ENCODE measurements around the gene CYP2A6.
"Not testable (repeated sequence)": the region's sequence is repeated elsewhere in the genome, so short reads cannot be mapped to it uniquely, and the experiment has no call there.

CYP2A6 gene

DNA sequence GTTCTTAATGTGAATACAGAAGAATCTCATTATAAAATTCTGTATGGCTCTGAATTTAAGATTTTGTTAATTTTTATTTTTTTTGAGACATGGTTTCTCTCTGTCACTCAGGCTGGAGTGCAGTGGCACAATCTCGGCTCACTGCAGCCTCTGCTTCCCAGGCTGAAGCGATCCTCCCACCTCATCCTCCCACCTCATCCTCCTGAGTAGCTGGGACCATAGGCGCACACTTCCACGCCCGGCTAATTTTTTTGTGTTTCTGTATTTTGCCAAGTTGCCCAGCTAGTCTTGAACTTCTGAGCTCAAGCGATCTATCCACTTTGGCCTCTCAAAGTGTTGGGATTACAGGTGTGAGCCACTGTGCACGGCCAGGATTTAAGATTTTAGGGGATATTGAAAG lies 17.5 kb upstream of the CYP2A6 start:
- Mint-ChIP-seq H3K36me3 (ENCODE audit: low read depth) (no peaks in the 10 kb centered on the region), H3K27me3 (peaks cover 9% of the 10 kb centered on the region), H3K27ac (no peak overlapping the region), H3K4me1 (ENCODE audit: low read depth) (no peaks in the 10 kb centered on the region), H3K4me3 (no peak overlapping the region), H3K9me3 (no peaks in the 10 kb centered on the region)
- DNase-seq: no peak

DNA sequence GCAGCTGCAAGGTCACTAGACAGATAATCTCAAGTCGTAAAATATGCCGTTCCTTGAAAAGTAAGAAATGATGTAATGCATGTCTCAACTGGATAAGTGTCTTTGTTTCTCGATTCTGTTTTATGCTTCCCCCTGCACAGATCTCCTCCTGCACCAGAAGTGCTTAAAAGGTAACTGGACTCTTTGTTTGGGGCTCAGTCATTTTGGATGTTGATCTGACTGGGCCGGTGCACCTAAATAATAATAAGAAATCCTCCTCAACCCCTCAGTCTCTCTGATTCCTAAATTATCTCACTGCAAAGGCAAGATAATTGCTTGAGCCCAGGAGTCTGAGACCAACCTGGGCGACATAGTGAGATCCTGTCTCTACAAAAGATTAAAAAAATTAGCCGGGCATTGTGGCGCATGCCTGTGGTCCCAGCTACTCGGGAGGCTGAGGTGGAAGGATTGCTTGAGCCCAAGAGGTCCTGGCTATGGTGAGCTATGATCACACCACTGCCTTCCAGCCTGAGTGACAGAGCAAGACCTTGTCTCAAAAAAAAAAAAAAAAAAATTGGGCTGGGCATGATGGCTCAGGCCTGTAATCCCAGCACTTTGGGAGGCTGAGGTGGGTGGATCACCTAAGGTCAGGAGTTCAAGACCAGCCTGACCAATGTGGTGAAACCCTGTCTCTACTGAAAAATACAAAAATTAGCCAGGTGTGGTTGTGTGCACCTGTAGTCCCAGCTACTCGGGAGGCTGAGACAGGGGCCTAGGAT lies 14.7 kb upstream of the CYP2A6 start:
- not testable (repeated sequence) for H3K27ac Mint-ChIP-seq; H3K9me3 Mint-ChIP-seq; H3K4me1 Mint-ChIP-seq (ENCODE audit: low read depth); H3K36me3 Mint-ChIP-seq (ENCODE audit: low read depth); H3K4me3 Mint-ChIP-seq; DNase-seq
- peaks cover 12% of the 10 kb centered on the region for H3K27me3 Mint-ChIP-seq

DNA sequence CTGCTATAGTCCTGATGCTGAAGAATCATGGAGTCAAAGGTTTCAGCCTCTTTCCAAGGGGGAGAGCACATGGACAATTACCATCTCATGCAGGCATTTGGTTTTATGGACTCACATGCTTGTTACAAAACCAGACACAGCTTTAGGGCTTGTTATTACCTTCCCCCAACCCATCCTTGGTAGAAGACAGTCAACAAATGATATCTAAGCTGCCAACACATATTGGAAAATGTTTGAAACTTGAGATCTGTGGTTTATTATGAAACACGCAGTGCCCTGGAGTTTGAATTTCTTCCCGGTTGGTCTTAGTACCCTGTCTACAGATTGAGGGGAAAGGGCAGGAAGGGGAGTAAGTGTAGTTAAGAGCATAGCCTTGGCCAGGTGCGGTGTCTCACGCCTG lies 12.5 kb upstream of the CYP2A6 start:
- no peak for DNase-seq
- H3K27me3 Mint-ChIP-seq: peaks cover 12% of the 10 kb centered on the region
- no peaks in the 10 kb centered on the region for H3K9me3 Mint-ChIP-seq
- no peaks in the 10 kb centered on the region for H3K36me3 Mint-ChIP-seq (ENCODE audit: low read depth)
- H3K27ac Mint-ChIP-seq: no peak overlapping the region
- no peak overlapping the region for H3K4me3 Mint-ChIP-seq
- H3K4me1 Mint-ChIP-seq (ENCODE audit: low read depth): no peaks in the 10 kb centered on the region

DNA sequence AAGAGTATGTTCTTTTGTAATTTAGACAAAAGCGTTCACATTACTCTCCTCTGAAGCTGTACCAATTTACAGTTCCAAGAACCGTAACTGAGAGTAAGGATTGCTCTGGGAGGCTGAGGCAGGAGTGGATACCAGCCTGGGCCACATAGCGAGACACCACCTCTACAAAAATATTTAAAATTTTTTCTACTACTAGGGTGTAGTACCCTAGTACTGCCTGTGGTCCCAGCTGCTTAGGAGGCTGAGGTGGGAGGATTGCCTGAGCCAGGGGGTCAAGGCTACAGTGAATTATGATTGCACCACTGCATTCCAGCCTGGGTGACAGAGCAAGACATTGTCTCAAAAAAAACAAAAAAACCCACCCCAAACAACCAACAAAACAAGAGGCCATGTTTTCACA lies 12.1 kb upstream of the CYP2A6 start:
- Mint-ChIP-seq H3K36me3 (ENCODE audit: low read depth) (no peaks in the 10 kb centered on the region), H3K4me1 (ENCODE audit: low read depth) (no peaks in the 10 kb centered on the region), H3K27ac (no peak overlapping the region), H3K4me3 (no peak overlapping the region), H3K27me3 (peaks cover 12% of the 10 kb centered on the region), H3K9me3 (no peaks in the 10 kb centered on the region)
- DNase-seq: no peak

DNA sequence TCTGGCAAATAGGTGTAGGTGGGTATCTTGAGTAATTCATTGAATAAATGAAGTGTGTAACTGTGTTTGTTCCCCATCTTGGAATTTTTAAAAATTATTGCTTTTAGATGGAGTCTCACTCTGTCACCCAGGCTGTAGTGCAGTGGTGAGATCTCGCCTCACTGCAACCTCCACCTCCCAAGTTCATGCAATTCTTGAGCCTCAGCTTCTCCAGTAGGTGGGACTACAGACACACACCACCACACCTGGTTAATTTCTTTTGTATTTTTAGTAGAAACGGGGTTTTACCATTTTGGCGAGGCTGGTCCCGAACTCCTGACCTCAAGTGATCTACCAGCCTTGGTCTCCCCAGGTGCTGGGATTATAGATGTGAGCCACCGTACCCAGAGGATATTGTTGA lies 7.9 kb upstream of the CYP2A6 start:
- no peaks in the 10 kb centered on the region for H3K36me3 Mint-ChIP-seq (ENCODE audit: low read depth)
- no peak overlapping the region for H3K4me3 Mint-ChIP-seq
- no peak overlapping the region for H3K27ac Mint-ChIP-seq
- peaks cover 3% of the 10 kb centered on the region for H3K27me3 Mint-ChIP-seq
- H3K9me3 Mint-ChIP-seq: no peaks in the 10 kb centered on the region
- no peaks in the 10 kb centered on the region for H3K4me1 Mint-ChIP-seq (ENCODE audit: low read depth)
- no peak for DNase-seq

DNA sequence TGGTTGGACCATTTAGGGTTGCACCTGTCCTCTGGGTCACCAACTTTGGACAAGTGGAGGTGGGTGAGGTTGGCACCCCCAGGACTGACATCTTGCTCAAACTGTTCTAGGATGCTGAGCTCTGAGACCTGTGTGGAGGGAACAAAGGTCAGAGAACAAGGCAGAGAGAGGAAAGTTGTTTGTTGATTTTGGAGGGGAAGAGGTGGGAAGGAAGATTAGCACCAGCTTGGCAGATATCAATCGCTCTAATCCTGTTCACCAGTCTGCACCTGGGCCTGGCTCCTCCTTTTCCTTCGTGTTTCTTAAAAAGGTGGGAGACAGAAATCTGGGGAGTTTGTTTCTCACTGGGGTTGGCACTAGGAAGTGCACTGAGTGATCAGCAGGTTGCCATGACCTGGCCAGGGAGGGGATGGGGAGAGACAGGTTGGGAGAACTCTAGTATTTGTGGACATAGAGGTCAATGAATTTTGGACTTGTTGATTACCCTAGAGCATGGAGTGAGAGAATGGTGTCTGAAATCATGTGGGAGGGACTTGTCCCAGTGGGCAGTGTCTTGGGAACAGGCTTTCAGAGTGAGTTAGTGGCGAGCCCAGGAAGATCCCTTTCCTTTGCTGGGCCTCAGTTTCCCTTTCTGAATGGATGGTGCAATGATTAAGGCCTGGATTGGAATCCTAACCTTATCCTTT lies 2.4 kb upstream of the CYP2A6 start:
- not testable (repeated sequence) for H3K9me3 Mint-ChIP-seq; H3K36me3 Mint-ChIP-seq (ENCODE audit: low read depth); H3K27ac Mint-ChIP-seq; DNase-seq; H3K4me3 Mint-ChIP-seq
- H3K27me3 Mint-ChIP-seq: peaks cover 33% of the 10 kb centered on the region
- H3K4me1 Mint-ChIP-seq (ENCODE audit: low read depth): peaks cover 14% of the 10 kb centered on the region

DNA sequence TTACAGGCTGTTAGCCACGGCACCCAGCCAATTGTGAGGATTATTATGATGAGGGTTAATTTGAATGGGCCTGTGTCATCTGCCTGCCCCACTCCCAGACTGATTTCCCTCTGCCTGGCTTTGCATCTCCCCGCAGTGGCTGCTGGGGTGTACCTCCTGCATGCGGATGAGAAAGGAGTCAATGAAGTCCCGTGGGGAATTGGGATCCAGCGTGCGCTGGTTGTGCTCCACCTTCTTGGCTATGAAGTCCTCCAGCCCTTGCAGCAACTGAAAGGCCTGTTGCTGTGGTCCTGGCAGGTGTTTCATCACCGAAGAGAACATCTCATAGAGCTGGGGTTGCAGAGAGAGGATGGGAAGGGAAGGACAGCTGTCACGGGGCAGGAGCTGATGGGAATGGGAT lies 3.5 kb downstream of the CYP2A6 start:
- peaks cover 35% of the 10 kb centered on the region for H3K4me1 Mint-ChIP-seq (ENCODE audit: low read depth)
- H3K4me3 Mint-ChIP-seq: not testable (repeated sequence)

DNA sequence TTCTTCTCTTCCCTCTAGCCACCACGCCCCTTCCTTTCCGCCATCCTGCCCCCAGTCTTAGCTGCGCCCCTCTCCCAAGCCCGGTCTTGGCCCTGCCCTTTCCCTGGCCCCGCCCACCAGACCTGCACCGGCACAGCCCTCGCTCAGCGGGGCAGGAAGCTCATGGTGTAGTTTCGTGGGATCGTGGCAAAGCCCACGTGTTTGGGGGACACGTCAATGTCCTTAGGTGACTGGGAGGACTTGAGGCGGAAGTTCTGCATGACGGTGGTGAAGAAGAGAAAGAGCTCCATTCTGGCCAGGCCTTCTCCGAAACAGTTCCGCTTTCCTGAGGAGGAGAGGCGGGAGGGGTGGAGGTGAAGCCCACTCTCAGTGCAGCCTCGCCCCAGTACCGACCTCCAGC lies 6.6 kb downstream of the CYP2A6 start:
- H3K4me1 Mint-ChIP-seq (ENCODE audit: low read depth): peaks cover 29% of the 10 kb centered on the region
- not testable (repeated sequence) for H3K9me3 Mint-ChIP-seq; H3K36me3 Mint-ChIP-seq (ENCODE audit: low read depth)
- H3K27me3 Mint-ChIP-seq: peaks cover 16% of the 10 kb centered on the region
- H3K27ac Mint-ChIP-seq: peak overlapping the region; percentile 68
- peak; percentile 88 for DNase-seq
- H3K4me3 Mint-ChIP-seq: peak overlapping the region; percentile 59

More for the DNA sequence above, 3.5 kb downstream of the CYP2A6 start:
- H3K27ac Mint-ChIP-seq; DNase-seq; H3K36me3 Mint-ChIP-seq (ENCODE audit: low read depth); H3K9me3 Mint-ChIP-seq: not testable (repeated sequence)
- peaks cover 39% of the 10 kb centered on the region for H3K27me3 Mint-ChIP-seq

DNA sequence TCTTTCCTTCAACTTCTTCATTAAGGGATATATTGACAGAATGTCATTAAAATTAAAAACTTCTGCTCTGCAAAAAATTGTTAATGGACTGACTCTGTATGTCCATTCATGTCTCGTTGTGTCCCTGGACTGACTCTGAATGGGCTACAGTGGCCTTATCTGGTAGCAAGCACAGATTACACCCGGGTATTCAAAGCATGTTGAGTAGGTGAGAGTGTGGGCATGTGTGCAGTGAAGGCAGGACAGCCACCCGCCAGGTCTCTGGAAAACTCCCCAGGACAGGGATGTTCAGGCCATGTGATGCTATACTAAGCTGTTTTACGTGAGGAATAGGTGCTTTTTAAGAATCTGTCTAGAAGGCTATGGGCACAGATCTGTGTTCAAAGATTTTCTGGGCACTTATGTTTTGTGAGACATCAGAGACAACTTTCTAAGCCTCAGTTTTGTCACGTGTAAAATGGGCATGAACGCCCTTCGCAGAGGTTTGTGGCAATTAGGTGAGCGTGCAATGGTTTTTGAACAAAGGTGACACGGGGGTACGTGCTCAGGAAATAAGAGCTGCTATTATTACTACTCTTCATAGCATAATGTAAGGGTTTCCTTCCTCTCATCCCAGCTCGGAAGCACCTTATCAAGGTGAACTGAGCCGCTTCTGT lies 7.1 kb downstream of the CYP2A6 start:
- peaks cover 11% of the 10 kb centered on the region for H3K27me3 Mint-ChIP-seq
- peak overlapping the region; percentile 59 for H3K4me3 Mint-ChIP-seq
- H3K36me3 Mint-ChIP-seq (ENCODE audit: low read depth); H3K9me3 Mint-ChIP-seq; DNase-seq: not testable (repeated sequence)
- peak overlapping the region; percentile 68 for H3K27ac Mint-ChIP-seq
- H3K4me1 Mint-ChIP-seq (ENCODE audit: low read depth): peaks cover 25% of the 10 kb centered on the region

DNA sequence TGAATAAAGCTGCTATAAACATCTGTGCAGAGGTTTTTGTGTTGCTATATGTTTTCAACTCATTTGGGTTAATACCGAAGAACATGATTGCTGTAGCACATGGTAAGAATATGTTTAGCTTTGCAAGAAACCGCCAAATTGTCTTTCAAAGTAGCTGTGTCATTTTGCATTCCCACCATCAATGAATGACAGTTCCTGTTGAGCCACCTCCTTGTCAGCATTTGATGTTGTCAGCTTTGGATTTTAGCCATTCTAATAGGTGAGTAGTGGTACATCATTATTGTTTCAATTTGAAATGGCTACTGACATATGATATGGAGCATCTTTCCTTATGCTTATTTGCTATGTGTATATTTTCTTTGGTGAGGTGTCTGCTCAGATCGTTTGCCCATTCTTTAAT lies 8.2 kb downstream of the CYP2A6 start:
- not testable (repeated sequence) for H3K4me3 Mint-ChIP-seq; H3K36me3 Mint-ChIP-seq (ENCODE audit: low read depth); H3K27ac Mint-ChIP-seq; H3K9me3 Mint-ChIP-seq; DNase-seq; H3K27me3 Mint-ChIP-seq
- H3K4me1 Mint-ChIP-seq (ENCODE audit: low read depth): peaks cover 19% of the 10 kb centered on the region

DNA sequence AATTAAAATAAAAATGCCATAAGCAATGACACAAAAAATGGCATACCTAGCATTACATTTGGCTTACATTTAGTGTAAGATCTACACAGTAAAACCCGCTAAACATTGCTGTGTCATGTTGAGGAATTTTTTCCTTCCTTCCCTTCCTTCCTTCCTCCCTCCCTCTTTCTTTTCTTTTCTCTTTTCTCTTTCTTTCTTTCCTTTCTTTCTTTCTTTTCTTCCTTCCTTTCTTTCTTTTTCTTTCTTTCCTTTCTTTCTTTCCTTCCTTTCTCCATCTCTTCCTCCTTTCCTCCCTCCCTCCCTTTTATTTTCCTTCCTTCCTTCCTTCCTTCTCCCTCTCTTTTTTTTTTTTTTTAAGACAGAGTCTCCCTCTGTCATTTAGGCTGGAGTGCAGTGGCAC lies 11.8 kb downstream of the CYP2A6 start:
- H3K27ac Mint-ChIP-seq: not testable (repeated sequence)

DNA sequence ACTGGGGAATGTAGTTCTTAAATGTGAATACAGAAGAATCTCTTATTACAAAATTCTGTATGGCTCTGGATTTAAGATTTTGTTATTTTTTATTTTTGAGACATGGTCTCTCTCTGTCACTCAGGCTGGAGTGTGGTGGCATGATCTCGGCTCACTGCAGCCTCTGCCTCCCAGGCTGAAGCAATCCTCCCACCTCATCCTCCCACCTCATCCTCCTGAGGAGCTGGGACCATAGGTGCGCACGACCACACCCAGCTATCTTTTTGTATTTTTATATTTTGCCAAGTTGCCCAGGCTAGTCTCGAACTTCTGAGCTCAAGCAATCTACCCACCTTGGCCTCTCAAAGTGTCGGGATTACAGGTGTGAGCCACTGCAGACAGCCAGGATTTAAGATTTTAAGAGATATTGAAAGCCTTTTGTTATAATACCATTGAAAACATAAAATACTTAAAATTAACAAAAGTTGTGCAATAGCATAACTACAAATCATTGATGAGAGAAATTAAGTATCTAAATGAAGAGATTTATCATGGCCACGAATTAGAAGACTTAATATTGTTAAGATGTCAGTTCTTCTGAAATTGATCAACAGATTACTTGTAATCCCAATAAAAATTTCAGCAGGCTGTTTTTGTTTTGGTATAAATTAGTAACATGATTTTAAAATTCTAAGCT lies 13.4 kb downstream of the CYP2A6 start:
- no peaks in the 10 kb centered on the region for H3K36me3 Mint-ChIP-seq (ENCODE audit: low read depth)
- H3K27ac Mint-ChIP-seq: no peak overlapping the region
- no peak for DNase-seq
- no peaks in the 10 kb centered on the region for H3K27me3 Mint-ChIP-seq
- H3K4me1 Mint-ChIP-seq (ENCODE audit: low read depth): peaks cover 16% of the 10 kb centered on the region
- no peaks in the 10 kb centered on the region for H3K9me3 Mint-ChIP-seq
- H3K4me3 Mint-ChIP-seq: no peak overlapping the region

More for the DNA sequence above, 11.8 kb downstream of the CYP2A6 start:
- not testable (repeated sequence) for H3K4me3 Mint-ChIP-seq; H3K4me1 Mint-ChIP-seq (ENCODE audit: low read depth); H3K36me3 Mint-ChIP-seq (ENCODE audit: low read depth); H3K27me3 Mint-ChIP-seq; H3K9me3 Mint-ChIP-seq; DNase-seq

DNA sequence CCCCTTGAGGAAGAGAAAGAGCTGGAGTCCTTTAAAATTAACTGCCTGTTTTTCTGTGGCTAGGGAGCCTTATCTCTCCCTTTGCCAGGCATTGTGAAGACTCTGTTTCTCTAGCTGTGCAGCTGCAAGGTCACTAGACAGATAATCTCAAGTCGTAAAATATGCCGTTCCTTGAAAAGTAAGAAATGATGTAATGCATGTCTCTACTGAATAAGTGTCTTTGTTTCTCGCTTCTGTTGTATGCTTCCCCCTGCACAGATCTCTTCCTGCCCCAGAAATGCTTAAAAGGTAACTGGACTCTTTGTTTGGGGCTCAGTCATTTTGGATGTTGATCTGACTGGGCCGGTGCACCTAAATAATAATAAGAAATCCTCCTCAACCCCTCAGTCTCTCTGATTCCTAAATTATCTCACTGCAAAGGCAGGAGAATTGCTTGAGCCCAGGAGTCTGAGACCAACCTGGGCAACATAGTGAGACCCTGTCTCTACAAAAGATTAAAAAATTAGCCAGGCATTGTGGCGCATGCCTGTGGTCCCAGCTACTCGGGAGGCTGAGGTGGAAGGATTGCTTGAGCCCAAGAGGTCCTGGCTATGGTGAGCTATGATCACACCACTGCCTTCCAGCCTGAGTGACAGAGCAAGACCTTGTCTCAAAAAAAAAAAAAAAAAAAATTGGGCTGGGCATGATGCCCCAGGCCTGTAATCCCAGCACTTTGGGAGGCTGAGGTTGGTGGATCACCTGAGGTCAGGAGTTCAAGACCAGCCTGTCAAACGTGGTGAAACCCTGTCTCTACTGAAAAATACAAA lies 16.3 kb downstream of the CYP2A6 start:
- H3K9me3 Mint-ChIP-seq; H3K36me3 Mint-ChIP-seq (ENCODE audit: low read depth); H3K4me3 Mint-ChIP-seq; H3K27me3 Mint-ChIP-seq; DNase-seq; H3K27ac Mint-ChIP-seq: not testable (repeated sequence)
- H3K4me1 Mint-ChIP-seq (ENCODE audit: low read depth): peaks cover 18% of the 10 kb centered on the region

DNA sequence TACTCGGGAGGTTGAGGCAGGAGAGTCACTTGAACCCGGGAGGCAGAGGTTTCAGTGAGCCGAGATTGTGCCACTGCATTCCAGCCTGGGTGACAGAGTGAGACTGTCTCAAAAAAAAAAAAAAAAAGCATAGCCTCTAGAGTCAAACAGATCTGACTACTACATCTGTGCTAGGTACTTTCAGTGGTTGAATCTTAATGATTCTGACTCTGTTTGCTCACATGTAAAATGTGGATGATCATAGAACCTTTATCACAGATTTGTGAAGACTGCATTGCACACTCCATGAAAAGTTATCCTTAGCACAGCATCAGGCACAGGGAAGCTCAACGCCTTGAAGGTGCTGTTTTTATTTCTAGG lies 17.8 kb downstream of the CYP2A6 start:
- H3K4me3 Mint-ChIP-seq; H3K36me3 Mint-ChIP-seq (ENCODE audit: low read depth); DNase-seq; H3K27ac Mint-ChIP-seq; H3K27me3 Mint-ChIP-seq; H3K9me3 Mint-ChIP-seq: not testable (repeated sequence)
- H3K4me1 Mint-ChIP-seq (ENCODE audit: low read depth): peaks cover 18% of the 10 kb centered on the region
